ENCODE measurements around the gene CCDC92.

Gene CCDC92

GRCh38 chr12:123908884-123909725 lies 63.5 kb downstream of the CCDC92 start:
- no peak for TF ChIP-seq CTCF (conservative IDR thresholded peaks at IDR 0.05; ENCODE audit: low read depth, low read length)
- H3K4me3 ChIP-seq (ENCODE audit: low read length): no peak overlapping the region
- DNase-seq (ENCODE audit: low read depth): no peak

- DNase-seq (ENCODE audit: low read depth): no peak
- no peak for TF ChIP-seq CTCF (conservative IDR thresholded peaks at IDR 0.05; ENCODE audit: low read depth, low read length)
- H3K4me3 ChIP-seq (ENCODE audit: low read length): no peak overlapping the region
These were observed 64.7 kb downstream of the CCDC92 start for GRCh38 chr12:123907726-123908476.

GRCh38 chr12:123906711-123907420 lies 65.8 kb downstream of the CCDC92 start:
- no peak for DNase-seq (ENCODE audit: low read depth)
- H3K4me3 ChIP-seq (ENCODE audit: low read length): no peak overlapping the region
- TF ChIP-seq CTCF (conservative IDR thresholded peaks at IDR 0.05; ENCODE audit: low read depth, low read length): no peak

GRCh38 chr12:123905319-123905925 lies 67.2 kb downstream of the CCDC92 start:
- DNase-seq (ENCODE audit: low read depth): peak; percentile 29
- TF ChIP-seq CTCF (conservative IDR thresholded peaks at IDR 0.05; ENCODE audit: low read depth, low read length): peak; percentile 79

GRCh38 chr12:123903301-123904065 lies 69.1 kb downstream of the CCDC92 start:
- H3K4me3 ChIP-seq (ENCODE audit: low read length): no peak overlapping the region
- DNase-seq (ENCODE audit: low read depth): no peak
- TF ChIP-seq CTCF (conservative IDR thresholded peaks at IDR 0.05; ENCODE audit: low read depth, low read length): no peak

More at GRCh38 chr12:123905319-123905925, 67.2 kb downstream of the CCDC92 start:
- H3K4me3 ChIP-seq (ENCODE audit: low read length): no peak overlapping the region

GRCh38 chr12:123902821-123903220 lies 69.8 kb downstream of the CCDC92 start:
- no peak for TF ChIP-seq CTCF (conservative IDR thresholded peaks at IDR 0.05; ENCODE audit: low read depth, low read length)
- no peak overlapping the region for H3K4me3 ChIP-seq (ENCODE audit: low read length)
- DNase-seq (ENCODE audit: low read depth): no peak
